Common myeloid progenitor, CD34-positive (primary cell): Measurements from ENCODE around the gene UVSSA.
"Not testable (repeated sequence)": the region's sequence is repeated elsewhere in the genome, so short reads cannot be mapped to it uniquely, and the experiment has no call there.

Source experiments
- CTCF ChIA-PET: fragments of 350-600 bp; sonication (Branson Sonifier 250); formaldehyde crosslinking; loops from one replicate; lab custom pipeline; 2021; ENCODE audit warnings: antibody characterized with exemption; lab: Charles Lee
- POLR2A ChIA-PET: fragments of 350-600 bp; sonication (Branson Sonifier 250); formaldehyde crosslinking; loops from one replicate; lab custom pipeline; 2021; ENCODE audit warnings: antibody characterized with exemption; lab: Charles Lee
- DNase-seq, 3 donors: peaks; one replicate each; pipeline versions ENCODE4 v3.0.0 to v3.0.0-alpha.2; 2013
- H3K27ac ChIP-seq, 2 experiments: 1 replicate in 1 of 2; 2 replicates in 1 of 2; pipeline ENCODE4 v1.7.0; 2013; ENCODE audit warnings: inconsistent platforms in 2 of 2, low read length in 2 of 2, mild to moderate bottlenecking in 2 of 2, low read depth in 1 of 2, moderate library complexity in 1 of 2; ENCODE audit not compliant: severe bottlenecking in 2 of 2, insufficient read depth in 1 of 2, poor library complexity in 1 of 2
- H3K27me3 ChIP-seq, 5 experiments: replicated peaks in 2 of 5; 1 replicate in 3 of 5; 2 replicates in 2 of 5; pipeline versions ENCODE4 v1.6.1 to v1.7.0; 2013; ENCODE audit warnings: low read length in 4 of 5, mild to moderate bottlenecking in 2 of 5, moderate library complexity in 2 of 5, inconsistent platforms in 1 of 5; ENCODE audit not compliant: insufficient read depth in 5 of 5, control insufficient read depth in 4 of 5
- H3K36me3 ChIP-seq, 4 experiments: 1 replicate in 2 of 4; 2 replicates in 2 of 4; pipeline versions ENCODE4 v1.6.1 to v1.7.0; 2013; ENCODE audit warnings: low read length in 3 of 4, control low read depth in 1 of 4, mild to moderate bottlenecking in 1 of 4; ENCODE audit not compliant: control insufficient read depth in 4 of 4, insufficient read depth in 4 of 4
- H3K4me1 ChIP-seq, 4 experiments: 1 replicate in 3 of 4; 2 replicates in 1 of 4; pipeline versions ENCODE4 v1.6.1 to v1.7.1; 2013; ENCODE audit warnings: low read length in 3 of 4, mild to moderate bottlenecking in 3 of 4, control low read depth in 1 of 4, inconsistent platforms in 1 of 4, moderate library complexity in 1 of 4; ENCODE audit not compliant: control insufficient read depth in 4 of 4, insufficient read depth in 4 of 4; ENCODE audit errors: control extremely low read depth in 1 of 4
- H3K4me3 ChIP-seq, 7 experiments: 1 replicate in 4 of 7; 2 replicates in 3 of 7; pipeline versions ENCODE4 v1.5.1 to v1.7.0; 2013; ENCODE audit warnings: mild to moderate bottlenecking in 7 of 7, low read length in 6 of 7, moderate library complexity in 6 of 7, inconsistent platforms in 2 of 7, low read depth in 2 of 7, control low read depth in 1 of 7; ENCODE audit not compliant: insufficient read depth in 4 of 7, control insufficient read depth in 1 of 7; ENCODE audit errors: extremely low read depth in 1 of 7
- H3K9me3 ChIP-seq, 5 experiments: 1 replicate in 4 of 5; 2 replicates in 1 of 5; pipeline versions ENCODE4 v1.6.1 to v1.7.1; 2013; ENCODE audit warnings: low read length in 4 of 5, mild to moderate bottlenecking in 2 of 5, inconsistent platforms in 1 of 5, low read depth in 1 of 5, moderate library complexity in 1 of 5; ENCODE audit not compliant: control insufficient read depth in 4 of 5, insufficient read depth in 2 of 5; ENCODE audit errors: control extremely low read depth in 1 of 5
- WGBS: methylation state at CpG from one replicate; pipeline ENCODE4 v1.1.5; 2013; ENCODE audit not compliant: insufficient coverage; 5-methylcytosine and 5-hydroxymethylcytosine counted together

Gene UVSSA

DNA sequence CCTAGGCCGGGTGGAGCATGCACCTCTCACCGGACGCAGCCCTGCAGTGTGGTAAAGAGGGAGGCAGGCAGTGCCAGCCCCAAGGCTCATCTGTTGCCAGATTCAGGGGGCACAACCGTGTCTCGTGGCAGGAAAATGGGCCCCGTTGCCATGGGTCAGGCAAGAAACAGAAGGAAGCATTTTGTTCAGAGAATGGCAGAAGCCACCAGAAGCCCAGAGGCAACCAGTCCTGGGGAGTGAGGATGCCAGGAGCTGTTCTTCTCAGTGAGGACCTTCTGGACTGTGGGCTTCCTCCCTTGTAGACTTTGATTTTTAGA, 12.5 kb upstream of the UVSSA start:
- H3K27ac ChIP-seq, result no peak overlapping the region
- CTCF ChIA-PET, result interaction anchor here (1.0 kb wide), 1 partner anchor 11 kb away, joined by 3 read pairs; no protein-coding TSS in a partner anchor

DNA sequence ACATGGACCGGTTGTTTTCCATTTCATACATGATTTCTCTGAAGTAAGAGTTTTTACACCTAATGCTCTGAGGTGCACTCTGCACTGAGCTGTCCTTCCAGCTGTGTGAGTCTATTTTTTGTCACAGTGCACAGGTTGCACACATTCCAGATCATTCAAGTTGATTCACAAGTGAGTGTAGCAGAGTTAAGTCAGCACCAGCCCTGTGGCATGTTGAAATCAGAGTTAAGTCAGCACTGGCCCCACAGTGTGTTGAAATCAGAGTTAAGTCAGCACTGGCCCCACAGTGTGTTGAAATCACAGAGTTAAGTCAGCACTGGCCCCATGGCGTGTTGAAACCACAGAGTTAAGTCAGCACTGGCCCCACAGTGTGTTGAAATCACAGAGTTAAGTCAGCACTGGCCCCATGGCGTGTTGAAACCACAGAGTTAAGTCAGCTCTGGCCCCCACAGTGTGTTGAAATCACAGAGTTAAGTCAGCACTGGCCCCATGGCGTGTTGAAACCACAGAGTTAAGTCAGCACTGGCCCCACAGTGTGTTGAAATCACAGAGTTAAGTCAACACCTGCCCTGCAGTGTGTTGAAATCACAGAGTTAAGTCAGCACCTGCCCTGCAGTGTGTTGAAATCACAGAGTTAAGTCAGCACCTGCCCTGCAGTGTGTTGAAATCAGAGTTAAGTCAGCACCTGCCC, 11.7 kb upstream of the UVSSA start:
- 92% methylated on average over 4 of the region's 4 CpGs for WGBS
- H3K36me3 ChIP-seq, result peaks cover 12 to 73% (median 53%) of the 10 kb centered on the region in 4 experiments
- CTCF ChIA-PET, result interaction anchor here (1.0 kb wide), 1 partner anchor 11 kb away, joined by 3 read pairs; no protein-coding TSS in a partner anchor
- H3K4me1 ChIP-seq, H3K4me3 ChIP-seq, POLR2A ChIA-PET, H3K9me3 ChIP-seq, DNase-seq, H3K27me3 ChIP-seq, H3K27ac ChIP-seq: not testable (repeated sequence)

More for the DNA sequence above, 12.5 kb upstream of the UVSSA start:
- 94% methylated on average over 6 of the region's 6 CpGs for WGBS
- Histone ChIP-seq H3K27me3 (no peaks in the 10 kb centered on the region), H3K4me3 (no peak overlapping the region), H3K9me3 (peaks cover 0 to 2% (median 0%) of the 10 kb centered on the region in 5 experiments), H3K36me3 (peaks cover 8 to 69% (median 50%) of the 10 kb centered on the region in 4 experiments), H3K4me1 (no peaks in the 10 kb centered on the region)
- DNase-seq, result no peak
- POLR2A ChIA-PET, result no interaction called here

DNA sequence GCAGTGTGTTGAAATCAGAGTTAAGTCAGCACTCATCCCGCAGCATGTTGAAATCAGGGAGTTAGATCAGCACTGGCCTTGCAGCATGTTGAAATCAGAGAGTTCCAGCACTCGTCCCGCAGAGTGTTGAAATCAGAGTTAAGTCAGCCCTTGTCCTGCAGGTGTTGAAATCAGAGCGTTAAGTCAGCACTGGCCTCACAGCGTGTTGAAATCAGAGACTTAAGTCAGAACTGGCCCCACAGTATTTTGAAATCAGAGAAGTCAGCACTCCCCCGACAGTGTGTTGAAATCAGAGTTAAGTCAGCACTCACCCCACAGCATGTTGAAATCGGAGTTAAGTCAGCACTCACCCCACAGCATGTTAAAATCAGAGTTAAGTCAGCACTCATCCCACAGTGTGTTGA, 10.9 kb upstream of the UVSSA start:
- no peak overlapping the region for H3K4me3 ChIP-seq
- no peaks in the 10 kb centered on the region for H3K4me1 ChIP-seq
- H3K36me3 ChIP-seq, result peaks cover 12 to 75% (median 55%) of the 10 kb centered on the region in 4 experiments
- POLR2A ChIA-PET, result no interaction called here
- WGBS, result 93% methylated on average over 6 of the region's 7 CpGs
- no peaks in the 10 kb centered on the region for H3K27me3 ChIP-seq
- CTCF ChIA-PET, result no interaction called here
- H3K9me3 ChIP-seq, result peaks cover 0 to 2% (median 0%) of the 10 kb centered on the region in 5 experiments
- peak in 1 of 3 donors; percentile 8 for DNase-seq
- H3K27ac ChIP-seq, result no peak overlapping the region

DNA sequence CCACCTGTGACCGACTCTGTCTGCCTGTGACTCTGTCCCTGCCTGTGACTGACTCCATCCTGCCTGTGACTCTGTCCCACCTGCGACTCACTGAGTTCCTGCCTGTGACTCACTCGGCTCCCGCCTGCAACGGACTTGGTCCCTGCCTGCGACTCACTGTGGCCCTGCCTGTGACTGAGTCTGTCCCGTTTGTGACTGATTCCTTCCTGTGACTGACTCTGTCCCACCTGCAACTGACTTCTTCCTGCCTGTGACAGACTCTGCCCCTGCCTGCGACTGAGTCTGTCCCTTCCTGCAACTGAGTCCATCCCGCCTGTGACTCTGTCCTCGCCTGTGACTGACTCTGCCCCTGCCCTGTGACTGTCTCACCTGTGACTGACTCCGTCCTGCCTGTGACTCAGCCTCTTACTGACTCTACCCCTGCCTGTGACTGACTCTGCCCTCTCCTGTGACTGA, 9.6 kb upstream of the UVSSA start:
- Histone ChIP-seq H3K4me3 (no peak overlapping the region), H3K9me3 (peaks cover 0 to 2% (median 0%) of the 10 kb centered on the region in 5 experiments), H3K4me1 (no peaks in the 10 kb centered on the region), H3K27ac (no peak overlapping the region), H3K27me3 (no peaks in the 10 kb centered on the region), H3K36me3 (peaks cover 12 to 79% (median 51%) of the 10 kb centered on the region in 4 experiments)
- ChIA-PET POLR2A (no interaction called here), CTCF (no interaction called here)
- 86% methylated on average over 11 of the region's 11 CpGs for WGBS
- DNase-seq, result peak in 1 of 3 donors; percentile 23

DNA sequence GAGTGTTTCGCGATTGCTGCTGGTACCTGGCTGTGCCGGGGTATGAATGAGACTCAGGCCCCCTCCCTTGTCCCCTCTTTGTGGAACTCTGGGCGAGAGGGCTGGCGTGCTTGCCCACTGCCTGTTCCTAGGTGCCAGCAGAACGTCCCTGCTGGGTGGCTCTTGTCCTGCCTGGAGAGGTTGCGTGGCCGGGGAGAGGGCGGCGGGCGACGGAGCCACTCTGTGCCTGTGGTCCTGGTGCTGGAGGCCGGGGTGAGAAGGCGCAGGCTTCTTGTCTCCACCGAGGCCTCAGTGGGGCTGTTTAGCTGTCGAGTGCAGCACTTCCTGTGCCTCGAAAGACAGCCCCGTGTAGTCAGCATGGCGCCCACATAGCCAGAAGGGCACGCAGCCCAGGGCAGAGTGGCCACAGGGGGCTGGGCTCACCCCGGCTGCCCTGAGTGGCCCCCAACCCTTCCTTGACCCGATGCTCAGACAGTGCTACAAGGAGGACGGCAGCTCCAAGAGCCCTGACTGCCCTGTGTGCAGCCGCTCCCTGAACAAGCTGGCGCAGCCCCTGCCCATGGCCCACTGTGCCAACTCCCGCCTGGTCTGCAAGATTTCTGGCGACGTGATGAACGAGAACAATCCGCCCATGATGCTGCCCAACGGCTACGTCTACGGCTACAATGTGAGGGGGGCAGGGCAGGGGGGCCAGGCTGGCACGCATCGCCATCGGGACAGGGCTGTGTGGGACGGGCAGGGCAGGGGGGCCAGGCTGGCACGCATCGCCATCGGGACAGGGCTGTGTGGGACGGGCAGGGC, 8.9 kb upstream of the UVSSA start:
- POLR2A ChIA-PET, result no interaction called here

DNA sequence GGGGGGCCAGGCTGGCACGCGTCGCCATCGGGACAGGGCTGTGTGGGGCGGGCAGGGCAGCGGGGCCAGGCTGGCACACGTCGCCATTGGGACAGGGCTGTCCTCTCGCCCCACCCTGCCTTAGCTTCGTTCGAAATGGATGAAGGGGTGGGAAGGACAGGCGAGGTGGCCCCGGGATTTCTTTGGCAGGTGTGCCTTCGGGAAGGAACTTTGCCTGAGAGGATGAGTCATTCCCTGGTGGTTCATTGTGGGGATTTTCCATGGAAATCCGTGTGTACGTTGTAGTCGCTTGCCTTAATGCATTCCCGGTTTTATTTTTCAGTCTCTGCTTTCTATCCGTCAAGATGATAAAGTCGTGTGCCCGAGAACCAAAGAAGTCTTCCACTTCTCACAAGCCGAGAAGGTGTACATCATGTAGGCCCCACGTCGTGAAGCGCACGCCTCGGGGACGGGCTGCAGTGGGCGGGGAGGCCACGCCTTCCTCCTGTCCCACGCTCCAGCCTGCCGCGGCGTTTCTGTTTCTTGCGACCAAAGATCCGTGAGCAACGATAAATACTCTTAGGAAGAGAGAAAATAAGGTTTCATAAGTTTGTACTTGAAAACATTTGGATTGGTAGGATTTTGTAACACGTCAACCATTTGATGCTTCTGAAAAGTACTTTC, 8.1 kb upstream of the UVSSA start:
- POLR2A ChIA-PET, result no interaction called here
- Histone ChIP-seq H3K9me3 (peaks cover 0 to 2% (median 0%) of the 10 kb centered on the region in 5 experiments), H3K36me3 (peaks cover 12 to 69% (median 47%) of the 10 kb centered on the region in 4 experiments), H3K27ac (no peak overlapping the region), H3K4me1 (no peaks in the 10 kb centered on the region), H3K4me3 (no peak overlapping the region), H3K27me3 (no peaks in the 10 kb centered on the region)
- no peak for DNase-seq
- CTCF ChIA-PET, result no interaction called here
- 96% methylated on average over 27 of the region's 38 CpGs for WGBS

More for the DNA sequence above, 8.9 kb upstream of the UVSSA start:
- CTCF ChIA-PET, result no interaction called here
- DNase-seq, result no peak
- Histone ChIP-seq H3K36me3 (peaks cover 12 to 72% (median 49%) of the 10 kb centered on the region in 4 experiments), H3K4me1 (no peaks in the 10 kb centered on the region), H3K4me3 (no peak overlapping the region), H3K27me3 (no peaks in the 10 kb centered on the region), H3K27ac (no peak overlapping the region), H3K9me3 (peaks cover 0 to 2% (median 0%) of the 10 kb centered on the region in 5 experiments)
- WGBS, result 98% methylated on average over 38 of the region's 41 CpGs
